K562 (cell line): ENCODE measurements around the gene SLC7A6OS. TPM values are rescaled to one million over a fixed set of nuclear protein-coding genes. Genes with fewer than 3 reads are reported as not detected.
A peak's percentile ranks its signal among the peaks of the same experiment; 100 is the strongest.

Experiments used
- NFXL1 ChIP-seq: fragments of 450-650 bp; formaldehyde crosslinking; IDR thresholded peaks from 2 replicates; pipeline ENCODE4 v1.4.0; 2021; ENCODE audit warnings: mild to moderate bottlenecking
- RCOR1 ChIP-seq, 2 experiments: IDR thresholded peaks; 2 replicates each; pipeline ENCODE4 v1.6.1; 2012; ENCODE audit warnings: low read depth in 2 of 2, low read length in 2 of 2, borderline replicate concordance in 1 of 2, improper control_type of control experiment in 1 of 2
- SIN3A ChIP-seq, 2 experiments: fragments of 150-350 bp in 1 of 2; IDR thresholded peaks; 2 replicates each; pipeline ENCODE4 v1.6.1; 2011 to 2016; ENCODE audit warnings: borderline replicate concordance in 2 of 2, low read depth in 2 of 2, low read length in 2 of 2, mild to moderate bottlenecking in 2 of 2, moderate library complexity in 2 of 2; ENCODE audit not compliant: control insufficient read depth in 1 of 2
- SLC30A9 ChIP-seq: fragments of 250-450 bp; sonication (Bioruptor Pico); IDR thresholded peaks from 2 replicates; pipeline ENCODE4 v1.8.0; 2022; ENCODE audit warnings: mild to moderate bottlenecking, moderate library complexity
- TRIM24 ChIP-seq, 2 experiments: fragments of 450-650 bp; IDR thresholded peaks; 2 replicates each; pipeline ENCODE4 v1.6.1; 2016
- YY1 ChIP-seq, 3 experiments: IDR thresholded peaks; 2 replicates each; pipeline ENCODE4 v1.6.1; 2011; ENCODE audit warnings: low read length in 2 of 3, mild to moderate bottlenecking in 2 of 3, moderate library complexity in 2 of 3, borderline replicate concordance in 1 of 3, control low read depth in 1 of 3, low read depth in 1 of 3; ENCODE audit not compliant: insufficient read depth in 3 of 3, insufficient replicate concordance in 2 of 3, control insufficient read depth in 1 of 3, insufficient read length in 1 of 3; ENCODE audit errors: extremely low read depth in 1 of 3
- ZBTB34 ChIP-seq: fragments of 250-450 bp; sonication (Bioruptor Pico); IDR thresholded peaks from 2 replicates; pipeline ENCODE4 v1.8.0; 2021; ENCODE audit warnings: mild to moderate bottlenecking, moderate library complexity
- ZNF639 ChIP-seq, 2 experiments: fragments of 200-800 bp in 1 of 2; sonication (Bioruptor generic) in 1 of 2; sonication (generic) in 1 of 2; formaldehyde crosslinking in 1 of 2; IDR thresholded peaks in 1 of 2; conservative IDR thresholded peaks in 1 of 2; 2 replicates each; pipeline versions ENCODE4 v1.5.0 to v1.6.1; 2016 to 2020; ENCODE audit warnings: missing compliant biosample characterization in 1 of 2, missing genetic modification characterization in 1 of 2, missing genetic modification reagents in 1 of 2
- polyA plus RNA-seq, 8 experiments: library from polyadenylated mRNA; depleted of rRNA in 4 of 8; stranded (reverse) in 5 of 8; unstranded in 3 of 8; fragments of >200 nt; fragmentation: Nextera tagmentation in 2 of 8; fragmentation: Illumina TruSeq in 1 of 8; extraction: Ambion mirVana in 2 of 8; extraction: Trizol in 1 of 8; gene quantifications; 2 replicates each; pipeline versions ENCODE4 v1.2.1 to v1.2.3, GENCODE V29; 2011 to 2014; ENCODE audit warnings: inconsistent platforms in 1 of 8, missing spikeins in 1 of 8
- total RNA-seq, 7 experiments: library from RNA; depleted of rRNA in 6 of 7; stranded (reverse); fragments of >200 nt in 6 of 7; fragmentation: Illumina TruSeq in 2 of 7; extraction: Trizol in 2 of 7; gene quantifications; 2 replicates each; pipeline versions ENCODE4 v1.2.1 to v1.2.3, GENCODE V29; 2011 to 2021; ENCODE audit warnings: low replicate concordance in 1 of 7
- TF ChIP-seq, protein P1 (sequence below), 2 experiments: IDR thresholded peaks in 1 of 2; conservative IDR thresholded peaks in 1 of 2; 2 replicates each; pipeline ENCODE4 v1.6.1; 2016; ENCODE audit warnings: low read depth in 2 of 2, mild to moderate bottlenecking in 1 of 2, missing compliant biosample characterization in 1 of 2, missing genetic modification characterization in 1 of 2, moderate library complexity in 1 of 2
- TF ChIP-seq, protein P2 (sequence below): sonication (generic); formaldehyde crosslinking; IDR thresholded peaks from 2 replicates; pipeline ENCODE4 v1.8.0; 2023; ENCODE audit warnings: mild to moderate bottlenecking, missing genetic modification reagents
- TF ChIP-seq, protein P3 (sequence below): fragments of 450-650 bp; formaldehyde crosslinking; conservative IDR thresholded peaks from 2 replicates; pipeline ENCODE4 v1.4.0; 2022; ENCODE audit warnings: mild to moderate bottlenecking, missing genetic modification characterization
- TF ChIP-seq, protein P4 (sequence below): sonication (generic); formaldehyde crosslinking; IDR thresholded peaks from 2 replicates; pipeline ENCODE4 v1.8.0; 2022; ENCODE audit warnings: missing genetic modification reagents, mild to moderate bottlenecking, borderline replicate concordance

SLC7A6OS gene
- total and polyA plus RNA-seq, 9 of the 15 experiments (the other 6 are each of a cell fraction or from before 2014, with no cell fraction given) = 2.7 to 23.6 (median 17.2) TPM

GRCh38 chr16:68265078-68265920, 45.4 kb downstream of the SLC7A6OS start (continued):
- TF ChIP-seq, protein P1, sequence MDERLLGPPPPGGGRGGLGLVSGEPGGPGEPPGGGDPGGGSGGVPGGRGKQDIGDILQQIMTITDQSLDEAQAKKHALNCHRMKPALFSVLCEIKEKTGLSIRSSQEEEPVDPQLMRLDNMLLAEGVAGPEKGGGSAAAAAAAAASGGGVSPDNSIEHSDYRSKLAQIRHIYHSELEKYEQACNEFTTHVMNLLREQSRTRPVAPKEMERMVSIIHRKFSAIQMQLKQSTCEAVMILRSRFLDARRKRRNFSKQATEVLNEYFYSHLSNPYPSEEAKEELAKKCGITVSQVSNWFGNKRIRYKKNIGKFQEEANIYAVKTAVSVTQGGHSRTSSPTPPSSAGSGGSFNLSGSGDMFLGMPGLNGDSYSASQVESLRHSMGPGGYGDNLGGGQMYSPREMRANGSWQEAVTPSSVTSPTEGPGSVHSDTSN (CRISPR knock-in tag; IDR thresholded peaks at IDR 0.05; ENCODE audit: low read depth) = no peak
- TF ChIP-seq, protein P1 (tag; conservative IDR thresholded peaks at IDR 0.05; ENCODE audit: low read depth) = no peak
- TF ChIP-seq, protein P2, sequence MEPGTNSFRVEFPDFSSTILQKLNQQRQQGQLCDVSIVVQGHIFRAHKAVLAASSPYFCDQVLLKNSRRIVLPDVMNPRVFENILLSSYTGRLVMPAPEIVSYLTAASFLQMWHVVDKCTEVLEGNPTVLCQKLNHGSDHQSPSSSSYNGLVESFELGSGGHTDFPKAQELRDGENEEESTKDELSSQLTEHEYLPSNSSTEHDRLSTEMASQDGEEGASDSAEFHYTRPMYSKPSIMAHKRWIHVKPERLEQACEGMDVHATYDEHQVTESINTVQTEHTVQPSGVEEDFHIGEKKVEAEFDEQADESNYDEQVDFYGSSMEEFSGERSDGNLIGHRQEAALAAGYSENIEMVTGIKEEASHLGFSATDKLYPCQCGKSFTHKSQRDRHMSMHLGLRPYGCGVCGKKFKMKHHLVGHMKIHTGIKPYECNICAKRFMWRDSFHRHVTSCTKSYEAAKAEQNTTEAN (CRISPR knock-in tag) = no peak
- TF ChIP-seq TRIM24 (IDR thresholded peaks at IDR 0.05) (no peak), NFXL1 (CRISPR knock-in tag) (no peak), ZNF639 (CRISPR knock-in tag; conservative IDR thresholded peaks at IDR 0.05 in 1 of 2, IDR thresholded peaks at IDR 0.05 in 1 of 2) (no peak), ZBTB34 (no peak), YY1 (IDR thresholded peaks at IDR 0.05; ENCODE audit: borderline replicate concordance in 1 of 3, control insufficient read depth in 1 of 3, extremely low read depth in 1 of 3, insufficient read depth in 3 of 3, insufficient read length in 1 of 3, insufficient replicate concordance in 2 of 3, low read depth in 1 of 3, low read length in 2 of 3) (peak in 1 of 3 experiments; percentile 6), RCOR1 (IDR thresholded peaks at IDR 0.05; ENCODE audit: borderline replicate concordance in 1 of 2, low read depth in 2 of 2, low read length in 2 of 2) (peak in 1 of 2 experiments; percentile 74; a peak in 2 of 4 replicates), SLC30A9 (CRISPR knock-in tag) (no peak), SIN3A (IDR thresholded peaks at IDR 0.05; ENCODE audit: borderline replicate concordance in 2 of 2, control insufficient read depth in 1 of 2, low read depth in 2 of 2, low read length in 2 of 2) (peak in 1 of 2 experiments; percentile 34; a peak in 1 of 4 replicates)
- TF ChIP-seq, protein P3, sequence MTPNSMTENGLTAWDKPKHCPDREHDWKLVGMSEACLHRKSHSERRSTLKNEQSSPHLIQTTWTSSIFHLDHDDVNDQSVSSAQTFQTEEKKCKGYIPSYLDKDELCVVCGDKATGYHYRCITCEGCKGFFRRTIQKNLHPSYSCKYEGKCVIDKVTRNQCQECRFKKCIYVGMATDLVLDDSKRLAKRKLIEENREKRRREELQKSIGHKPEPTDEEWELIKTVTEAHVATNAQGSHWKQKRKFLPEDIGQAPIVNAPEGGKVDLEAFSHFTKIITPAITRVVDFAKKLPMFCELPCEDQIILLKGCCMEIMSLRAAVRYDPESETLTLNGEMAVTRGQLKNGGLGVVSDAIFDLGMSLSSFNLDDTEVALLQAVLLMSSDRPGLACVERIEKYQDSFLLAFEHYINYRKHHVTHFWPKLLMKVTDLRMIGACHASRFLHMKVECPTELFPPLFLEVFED (CRISPR knock-in tag) = no peak
- TF ChIP-seq, protein P4, sequence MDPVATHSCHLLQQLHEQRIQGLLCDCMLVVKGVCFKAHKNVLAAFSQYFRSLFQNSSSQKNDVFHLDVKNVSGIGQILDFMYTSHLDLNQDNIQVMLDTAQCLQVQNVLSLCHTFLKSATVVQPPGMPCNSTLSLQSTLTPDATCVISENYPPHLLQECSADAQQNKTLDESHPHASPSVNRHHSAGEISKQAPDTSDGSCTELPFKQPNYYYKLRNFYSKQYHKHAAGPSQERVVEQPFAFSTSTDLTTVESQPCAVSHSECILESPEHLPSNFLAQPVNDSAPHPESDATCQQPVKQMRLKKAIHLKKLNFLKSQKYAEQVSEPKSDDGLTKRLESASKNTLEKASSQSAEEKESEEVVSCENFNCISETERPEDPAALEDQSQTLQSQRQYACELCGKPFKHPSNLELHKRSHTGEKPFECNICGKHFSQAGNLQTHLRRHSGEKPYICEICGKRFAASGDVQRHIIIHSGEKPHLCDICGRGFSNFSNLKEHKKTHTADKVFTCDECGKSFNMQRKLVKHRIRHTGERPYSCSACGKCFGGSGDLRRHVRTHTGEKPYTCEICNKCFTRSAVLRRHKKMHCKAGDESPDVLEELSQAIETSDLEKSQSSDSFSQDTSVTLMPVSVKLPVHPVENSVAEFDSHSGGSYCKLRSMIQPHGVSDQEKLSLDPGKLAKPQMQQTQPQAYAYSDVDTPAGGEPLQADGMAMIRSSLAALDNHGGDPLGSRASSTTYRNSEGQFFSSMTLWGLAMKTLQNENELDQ (CRISPR knock-in tag) = no peak
